ENCODE measurements around the gene OAS2. TPM values are rescaled to one million over a fixed set of nuclear protein-coding genes. Genes with fewer than 3 reads are reported as not detected.

OAS2 gene
- total and polyA plus RNA-seq, 8 donors: 8.5 to 25.1 (median 11.8) TPM; not detected in 1

DNA sequence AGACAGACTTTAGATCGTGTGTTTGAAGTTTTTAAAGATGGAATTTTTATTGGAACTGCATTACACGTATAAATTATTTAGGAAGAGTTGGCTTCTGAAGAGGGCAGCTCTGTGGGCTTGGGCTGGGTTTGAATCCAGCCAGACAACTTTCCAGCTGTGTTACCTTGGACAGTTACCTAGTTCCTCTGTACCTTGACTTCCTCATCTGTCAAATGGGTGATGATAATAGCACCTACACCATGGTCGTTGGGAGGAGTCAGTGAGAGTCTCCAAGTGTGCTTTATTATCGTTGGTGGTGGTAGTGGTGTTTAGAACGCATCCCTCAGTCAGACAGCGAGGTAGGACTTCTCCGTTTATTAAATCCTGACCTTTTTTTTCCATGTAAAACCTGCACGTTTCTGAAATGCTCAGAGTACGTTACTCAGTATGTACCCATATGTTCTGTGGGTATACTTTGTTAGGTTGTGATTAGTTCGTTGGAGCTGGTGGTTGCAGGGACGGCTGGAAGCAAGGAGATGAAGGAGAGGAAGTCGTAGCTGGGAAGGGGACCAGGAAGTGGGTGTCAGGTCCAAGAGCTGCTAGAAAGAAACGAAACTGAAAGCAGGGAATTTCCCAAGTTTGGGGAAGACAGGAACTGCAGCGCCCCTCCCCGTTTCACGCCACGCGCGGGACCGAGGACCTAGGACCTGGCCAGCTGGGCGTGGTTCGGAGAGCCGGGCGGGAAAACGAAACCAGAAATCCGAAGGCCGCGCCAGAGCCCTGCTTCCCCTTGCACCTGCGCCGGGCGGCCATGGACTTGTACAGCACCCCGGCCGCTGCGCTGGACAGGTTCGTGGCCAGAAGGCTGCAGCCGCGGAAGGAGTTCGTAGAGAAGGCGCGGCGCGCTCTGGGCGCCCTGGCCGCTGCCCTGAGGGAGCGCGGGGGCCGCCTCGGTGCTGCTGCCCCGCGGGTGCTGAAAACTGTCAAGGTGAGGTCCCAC lies 40.3 kb upstream of the OAS2 start, which contains the start of gene OAS3:
TSS of gene OAS3 (plus strand) at position 734 of the 979 bp plus-strand sequence. CDS start at position 791, 57 bp downstream.
- no peaks in the 10 kb centered on the region for H3K9me3 ChIP-seq
- DNase-seq: peak; percentile 89 to 95
- intact Hi-C loops (cut with DNase I; ENCODE audit: low total_unique reads): no loop called here
- TF ChIP-seq, protein P1, sequence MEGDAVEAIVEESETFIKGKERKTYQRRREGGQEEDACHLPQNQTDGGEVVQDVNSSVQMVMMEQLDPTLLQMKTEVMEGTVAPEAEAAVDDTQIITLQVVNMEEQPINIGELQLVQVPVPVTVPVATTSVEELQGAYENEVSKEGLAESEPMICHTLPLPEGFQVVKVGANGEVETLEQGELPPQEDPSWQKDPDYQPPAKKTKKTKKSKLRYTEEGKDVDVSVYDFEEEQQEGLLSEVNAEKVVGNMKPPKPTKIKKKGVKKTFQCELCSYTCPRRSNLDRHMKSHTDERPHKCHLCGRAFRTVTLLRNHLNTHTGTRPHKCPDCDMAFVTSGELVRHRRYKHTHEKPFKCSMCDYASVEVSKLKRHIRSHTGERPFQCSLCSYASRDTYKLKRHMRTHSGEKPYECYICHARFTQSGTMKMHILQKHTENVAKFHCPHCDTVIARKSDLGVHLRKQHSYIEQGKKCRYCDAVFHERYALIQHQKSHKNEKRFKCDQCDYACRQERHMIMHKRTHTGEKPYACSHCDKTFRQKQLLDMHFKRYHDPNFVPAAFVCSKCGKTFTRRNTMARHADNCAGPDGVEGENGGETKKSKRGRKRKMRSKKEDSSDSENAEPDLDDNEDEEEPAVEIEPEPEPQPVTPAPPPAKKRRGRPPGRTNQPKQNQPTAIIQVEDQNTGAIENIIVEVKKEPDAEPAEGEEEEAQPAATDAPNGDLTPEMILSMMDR (IDR thresholded peaks at IDR 0.05): peak in 1 of 7 experiments; percentile 14
- TF ChIP-seq EP300 (IDR thresholded peaks at IDR 0.05): no peak
- TF ChIP-seq POLR2A (IDR thresholded peaks at IDR 0.05): no peak
- peak; percentile 42 to 89 (median 49) for TF ChIP-seq POLR2AphosphoS5 (IDR thresholded peaks at IDR 0.05)
- peak within 1 kb of the TSS; percentile 67 to 76 (median 72) for H3K4me3 ChIP-seq
- H3K4me1 ChIP-seq: peaks cover 8 to 23% (median 21%) of the 10 kb centered on the region in 4 donors
- 7 to 11% (median 8%) methylated on average over 31 to 50 of the region's 50 CpGs for WGBS, 5 donors
- H3K27me3 ChIP-seq: no peaks in the 10 kb centered on the region
- peak within 1 kb of the TSS; percentile 83 to 93 (median 86) for H3K27ac ChIP-seq
- peaks cover 0 to 12% (median 5%) of the 10 kb centered on the region in 4 donors for H3K36me3 ChIP-seq

DNA sequence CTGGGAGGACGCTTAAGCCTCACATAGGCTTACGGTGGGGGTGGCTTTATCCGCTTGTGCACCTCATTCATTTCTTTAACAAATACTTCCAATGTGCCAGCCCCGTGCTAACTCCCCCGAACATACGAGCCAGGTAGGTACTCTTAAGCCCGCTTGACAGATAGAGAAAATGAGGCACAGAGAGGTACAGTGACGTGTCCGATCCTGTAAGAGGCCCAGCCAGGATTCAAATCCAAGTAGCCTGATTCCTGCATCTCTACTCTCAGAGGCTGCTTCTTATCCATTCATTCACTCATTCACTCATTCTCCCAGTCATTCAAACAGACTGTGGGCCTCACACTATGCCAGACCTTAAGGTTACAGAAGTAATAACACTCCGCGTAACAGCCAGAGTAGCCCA lies 39.6 kb upstream of the OAS2 start:
- peak overlapping the region; percentile 67 to 76 (median 72) for H3K4me3 ChIP-seq
- DNase-seq: no peak
- WGBS, 5 donors: 13 to 19% (median 14%) methylated on average over 6 to 11 of the region's 11 CpGs
- peaks cover 0 to 19% (median 7%) of the 10 kb centered on the region in 4 donors for H3K36me3 ChIP-seq
- TF ChIP-seq EP300 (IDR thresholded peaks at IDR 0.05) (no peak), POLR2AphosphoS5 (IDR thresholded peaks at IDR 0.05) (no peak), POLR2A (IDR thresholded peaks at IDR 0.05) (no peak)
- TF ChIP-seq, protein P1 (IDR thresholded peaks at IDR 0.05): no peak
- intact Hi-C loops (cut with DNase I; ENCODE audit: low total_unique reads): no loop called here
- peak overlapping the region; percentile 83 to 93 (median 86) for H3K27ac ChIP-seq
- no peaks in the 10 kb centered on the region for H3K9me3 ChIP-seq
- H3K27me3 ChIP-seq: no peaks in the 10 kb centered on the region
- H3K4me1 ChIP-seq: peaks cover 8 to 23% (median 21%) of the 10 kb centered on the region in 4 donors

DNA sequence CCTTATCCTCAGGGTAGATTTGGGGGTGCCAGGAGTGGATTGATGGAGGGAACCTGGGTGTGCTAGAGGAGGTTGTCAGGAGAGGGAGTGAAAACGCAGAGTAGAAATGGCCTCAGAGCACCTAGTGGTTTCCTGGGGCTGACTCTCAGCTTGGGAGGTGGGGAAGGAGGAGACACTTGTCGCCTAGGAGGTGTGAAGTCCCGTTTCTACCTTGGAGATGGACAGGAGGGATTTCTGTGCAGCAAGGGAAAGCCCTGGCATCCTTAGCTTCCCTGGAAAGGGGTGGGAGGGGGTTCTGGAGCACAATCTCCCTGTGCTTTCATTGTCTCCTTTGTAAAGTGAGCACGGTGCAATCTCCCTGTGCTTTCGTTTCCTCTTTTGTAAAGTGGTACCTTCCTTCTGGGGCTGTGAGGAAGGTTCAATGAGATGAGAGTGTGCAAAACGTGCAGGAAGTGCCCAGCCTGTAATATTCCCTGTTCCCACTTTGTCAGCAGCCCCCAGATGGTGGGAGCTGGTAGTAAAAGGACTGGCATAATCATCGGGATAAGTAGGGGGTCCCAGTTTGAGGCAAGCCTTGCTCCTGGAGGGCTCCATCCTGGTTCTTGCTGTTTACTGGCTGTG lies 38.4 kb upstream of the OAS2 start:
- intact Hi-C loops (cut with DNase I; ENCODE audit: low total_unique reads): no loop called here
- whole genome bisulfite sequencing, 5 donors: 37 to 51% (median 47%) methylated on average over 7 of the region's 7 CpGs
- Histone ChIP-seq H3K4me1 (peaks cover 8 to 23% (median 21%) of the 10 kb centered on the region in 4 donors), H3K4me3 (peak overlapping the region in 3 of 4 donors; percentile 23 to 75 (median 70)), H3K36me3 (peaks cover 0 to 30% (median 16%) of the 10 kb centered on the region in 4 donors), H3K27ac (no peak overlapping the region), H3K9me3 (no peaks in the 10 kb centered on the region), H3K27me3 (no peaks in the 10 kb centered on the region)
- DNase-seq: peak in 1 of 2 donors; percentile 14
- TF ChIP-seq, protein P1 (IDR thresholded peaks at IDR 0.05): no peak
- TF ChIP-seq EP300 (IDR thresholded peaks at IDR 0.05): no peak
- TF ChIP-seq POLR2AphosphoS5 (IDR thresholded peaks at IDR 0.05): no peak
- no peak for TF ChIP-seq POLR2A (IDR thresholded peaks at IDR 0.05)

All from stomach (tissue), 9 donors.